22Rv1 (cell line): ENCODE data around the gene FAM3A.

Experiments used
- CTCF ChIP-seq: fragments of 450-650 bp; IDR thresholded peaks from 2 replicates; pipeline ENCODE4 v1.5.1; 2017; ENCODE audit warnings: mild to moderate bottlenecking
- ZFX ChIP-seq: fragments of 450-650 bp; IDR thresholded peaks from 2 replicates; pipeline ENCODE4 v1.6.1; 2017; ENCODE audit warnings: antibody characterized with exemption, borderline replicate concordance

GRCh38 chrX:154529206-154529612, 13.2 kb upstream of the FAM3A start:
- TF ChIP-seq CTCF (no peak), ZFX (no peak)
